Body of pancreas (tissue), 4 donors: ENCODE measurements around the gene TNP1. TPM values are rescaled to one million over a fixed set of nuclear protein-coding genes. Genes with fewer than 3 reads are reported as not detected.

Experiments
- ATAC-seq: fragments of 150-250 bp; one replicate; pipeline ENCODE4 v1.9.1; 2016
- DNase-seq, 4 donors: peaks; one replicate each; pipeline ENCODE4 v3.0.0-alpha.2; 2019
- H3K27ac ChIP-seq, 4 donors: fragments of 200-600 bp; sonication (generic); 1 replicate in 3 of 4; 2 replicates in 1 of 4; pipeline versions ENCODE4 v1.5.1 to v1.6.1; 2016 to 2019; ENCODE audit warnings: mild to moderate bottlenecking in 1 of 4, mixed read lengths in 1 of 4, moderate library complexity in 1 of 4
- H3K27me3 ChIP-seq, 2 donors: fragments of 200-600 bp; sonication (generic); one replicate each; pipeline ENCODE4 v1.6.0; 2016; ENCODE audit warnings: mild to moderate bottlenecking in 1 of 2
- H3K36me3 ChIP-seq, 2 donors: fragments of 200-600 bp; sonication (generic); replicated peaks in 1 of 2; 2 replicates each; pipeline ENCODE4 v1.5.1; 2016; ENCODE audit warnings: low read depth in 2 of 2; ENCODE audit not compliant: insufficient read depth in 1 of 2
- H3K4me1 ChIP-seq: fragments of 200-600 bp; sonication (generic); one replicate; pipeline ENCODE4 v1.6.0; 2016
- H3K4me3 ChIP-seq, 2 donors: fragments of 200-600 bp; sonication (generic); 1 replicate in 1 of 2; 2 replicates in 1 of 2; pipeline ENCODE4 v1.5.1; 2016 to 2019
- H3K9me3 ChIP-seq, 3 donors: fragments of 200-600 bp; sonication (generic); 1 replicate in 2 of 3; 2 replicates in 1 of 3; pipeline ENCODE4 v1.5.1; 2016
- POLR2A ChIP-seq, 3 donors: fragments of 450-650 bp; IDR thresholded peaks; one replicate each; pipeline ENCODE4 v1.6.1; 2016; ENCODE audit warnings: antibody characterized with exemption in 3 of 3, mild to moderate bottlenecking in 2 of 3
- WGBS, 2 donors: methylation state at CpG; one replicate each; pipeline ENCODE4 v1.1.5; 2017; 5-methylcytosine and 5-hydroxymethylcytosine counted together
- intact Hi-C: fragments of 100-400 bp; cut with DNase I; formaldehyde crosslinking; loops from one replicate; pipeline ENCODE4 v1.15.1; 2023
- total RNA-seq, 2 donors: library from RNA; depleted of rRNA; stranded (reverse); fragments of >200 nt; gene quantifications; one replicate each; pipeline ENCODE4 v1.1.0, GENCODE V29; 2016
- TF ChIP-seq, protein P1 (sequence below), 7 experiments: fragments of 450-650 bp in 4 of 7; fragments of 200-600 bp in 3 of 7; sonication (generic) in 3 of 7; IDR thresholded peaks; one replicate each; pipeline ENCODE4 v1.5.1; 2016 to 2019; ENCODE audit warnings: antibody characterized with exemption in 7 of 7

The TNP1 gene
- total RNA-seq, 2 donors from 2014 or later = not detected

DNA sequence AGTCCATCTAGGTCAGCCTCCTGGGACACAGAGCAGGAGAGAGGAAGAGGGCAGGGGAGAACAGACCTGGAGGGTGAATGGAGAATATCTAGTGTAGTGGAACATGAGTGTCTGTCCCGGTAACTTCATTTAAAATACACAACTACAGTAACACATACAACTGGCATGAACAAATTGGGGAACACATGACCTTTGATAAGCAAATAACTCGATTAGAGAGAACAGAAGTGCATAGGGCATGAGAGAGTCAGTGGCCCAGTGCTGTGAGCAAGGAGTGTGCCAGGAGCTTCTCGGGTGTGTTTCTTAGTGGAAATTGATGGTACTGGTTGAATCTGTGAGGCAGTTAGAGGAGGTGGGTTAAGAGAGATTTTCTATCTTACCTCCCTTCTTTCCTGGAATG is 40.8 kb downstream of the TNP1 start:
- no peaks in the 10 kb centered on the region for H3K4me1 ChIP-seq
- H3K27me3 ChIP-seq = no peaks in the 10 kb centered on the region
- 68 to 74% methylated on average over 3 of the region's 3 CpGs for WGBS, 2 donors
- no peak overlapping the region for H3K4me3 ChIP-seq
- ATAC-seq = no peak
- H3K36me3 ChIP-seq = no peaks in the 10 kb centered on the region
- no peak for DNase-seq
- TF ChIP-seq POLR2A (IDR thresholded peaks at IDR 0.05) = no peak
- TF ChIP-seq, protein P1, sequence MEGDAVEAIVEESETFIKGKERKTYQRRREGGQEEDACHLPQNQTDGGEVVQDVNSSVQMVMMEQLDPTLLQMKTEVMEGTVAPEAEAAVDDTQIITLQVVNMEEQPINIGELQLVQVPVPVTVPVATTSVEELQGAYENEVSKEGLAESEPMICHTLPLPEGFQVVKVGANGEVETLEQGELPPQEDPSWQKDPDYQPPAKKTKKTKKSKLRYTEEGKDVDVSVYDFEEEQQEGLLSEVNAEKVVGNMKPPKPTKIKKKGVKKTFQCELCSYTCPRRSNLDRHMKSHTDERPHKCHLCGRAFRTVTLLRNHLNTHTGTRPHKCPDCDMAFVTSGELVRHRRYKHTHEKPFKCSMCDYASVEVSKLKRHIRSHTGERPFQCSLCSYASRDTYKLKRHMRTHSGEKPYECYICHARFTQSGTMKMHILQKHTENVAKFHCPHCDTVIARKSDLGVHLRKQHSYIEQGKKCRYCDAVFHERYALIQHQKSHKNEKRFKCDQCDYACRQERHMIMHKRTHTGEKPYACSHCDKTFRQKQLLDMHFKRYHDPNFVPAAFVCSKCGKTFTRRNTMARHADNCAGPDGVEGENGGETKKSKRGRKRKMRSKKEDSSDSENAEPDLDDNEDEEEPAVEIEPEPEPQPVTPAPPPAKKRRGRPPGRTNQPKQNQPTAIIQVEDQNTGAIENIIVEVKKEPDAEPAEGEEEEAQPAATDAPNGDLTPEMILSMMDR (IDR thresholded peaks at IDR 0.05) = no peak
- no peak overlapping the region for H3K27ac ChIP-seq
- H3K9me3 ChIP-seq = no peaks in the 10 kb centered on the region
- intact Hi-C loops = no loop called here

DNA sequence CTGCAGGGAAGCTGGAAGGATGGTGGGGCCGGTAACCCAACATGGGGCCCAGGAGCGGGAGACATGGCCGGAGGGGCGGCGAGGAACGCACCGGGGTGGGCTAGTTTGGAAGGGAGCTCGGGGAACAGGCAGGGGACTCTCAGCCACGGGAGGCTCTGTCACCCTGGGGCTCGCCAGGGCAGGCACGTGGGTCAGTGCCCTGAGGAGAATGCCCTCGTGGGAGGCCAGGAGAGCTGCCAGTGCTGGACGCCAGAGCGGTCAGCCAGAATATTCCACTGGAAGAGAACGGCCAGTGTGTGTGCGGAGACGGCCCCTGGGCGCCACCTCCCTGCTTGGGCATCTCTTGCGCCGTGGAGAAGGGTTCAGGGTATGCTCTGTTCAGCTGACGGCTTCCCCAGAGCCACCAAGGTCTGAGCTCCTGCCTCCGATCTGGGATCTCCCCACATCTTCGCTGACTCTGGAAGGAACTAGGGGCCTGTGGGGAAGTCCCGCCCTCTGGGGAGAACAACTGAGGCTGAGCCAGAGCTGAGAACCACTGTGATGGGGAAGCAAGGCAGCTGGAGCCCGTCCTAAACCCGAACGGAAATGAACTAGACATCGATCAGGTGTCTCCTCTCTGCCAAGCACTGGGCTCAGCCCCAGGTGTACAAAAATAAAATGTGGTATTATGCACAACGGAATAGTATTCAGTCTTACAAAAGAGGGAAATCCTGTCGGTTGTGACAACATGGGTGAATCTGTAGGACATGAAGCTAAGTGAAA is 49.3 kb downstream of the TNP1 start:
- intact Hi-C loops = no loop called here

More for the DNA sequence above, 49.3 kb downstream of the TNP1 start:
- Histone ChIP-seq H3K36me3 (no peaks in the 10 kb centered on the region), H3K27ac (no peak overlapping the region), H3K9me3 (no peaks in the 10 kb centered on the region), H3K27me3 (no peaks in the 10 kb centered on the region), H3K4me3 (no peak overlapping the region), H3K4me1 (no peaks in the 10 kb centered on the region)
- WGBS, 2 donors = 79 to 84% methylated on average over 22 to 26 of the region's 30 CpGs
- DNase-seq (no peak), ATAC-seq (no peak)
- TF ChIP-seq POLR2A (IDR thresholded peaks at IDR 0.05) = no peak
- TF ChIP-seq, protein P1 (IDR thresholded peaks at IDR 0.05) = no peak

Other genes with a start within 250 kb of the TNP1 start
- gene IGFBP2, start 226.6 kb downstream of the TNP1 start, total RNA-seq = 100 to 1,000 TPM; 129 to 170 TPM
- 100 to 1,000 TPM in 1 of 2 donors, 10 to 100 TPM in 1; 35.8 to 415 TPM for gene IGFBP5, start 164.5 kb downstream of the TNP1 start, total RNA-seq